H9 (cell line): ENCODE measurements around the gene PLXNB2. TPM values are rescaled to one million over a fixed set of nuclear protein-coding genes. Genes with fewer than 3 reads are reported as not detected.

Experiments
- DNase-seq: peaks from one replicate; pipeline ENCODE4 v3.0.0-alpha.2; 2017
- H2AFZ ChIP-seq: one replicate; pipeline ENCODE4 v1.6.1; 2013; ENCODE audit warnings: mild to moderate bottlenecking, low read length, control low read depth, moderate library complexity
- H2AK5ac ChIP-seq: 2 replicates; pipeline ENCODE4 v1.6.1; 2013; ENCODE audit warnings: low read length, control low read depth, mixed read lengths; ENCODE audit not compliant: insufficient read length
- H2BK120ac ChIP-seq: one replicate; pipeline ENCODE4 v1.6.1; 2013; ENCODE audit warnings: low read depth, mild to moderate bottlenecking, low read length, control low read depth, inconsistent platforms; ENCODE audit not compliant: poor library complexity, severe bottlenecking
- H2BK12ac ChIP-seq: 2 replicates; pipeline ENCODE4 v1.6.1; 2013; ENCODE audit warnings: low read length, control low read depth, mixed read lengths, low read depth; ENCODE audit not compliant: insufficient read length
- H2BK15ac ChIP-seq: 2 replicates; pipeline ENCODE4 v1.6.1; 2013; ENCODE audit warnings: low read depth, low read length, control low read depth
- H2BK20ac ChIP-seq: one replicate; pipeline ENCODE4 v1.6.1; 2013; ENCODE audit warnings: low read depth, mild to moderate bottlenecking, low read length, control low read depth, inconsistent platforms; ENCODE audit not compliant: poor library complexity, severe bottlenecking
- H2BK5ac ChIP-seq: 2 replicates; pipeline ENCODE4 v1.6.1; 2013; ENCODE audit warnings: low read length, control low read depth, mixed read lengths; ENCODE audit not compliant: insufficient read length
- H3K14ac ChIP-seq: 2 replicates; pipeline ENCODE4 v1.6.1; 2013; ENCODE audit warnings: low read length, control low read depth; ENCODE audit not compliant: insufficient read depth
- H3K18ac ChIP-seq: 2 replicates; pipeline ENCODE4 v1.6.1; 2013; ENCODE audit warnings: low read depth, mild to moderate bottlenecking, mixed read lengths, low read length, control low read depth; ENCODE audit not compliant: insufficient read length
- H3K23ac ChIP-seq: 2 replicates; pipeline ENCODE4 v1.6.1; 2013; ENCODE audit warnings: low read length, control low read depth, mixed read lengths, low read depth; ENCODE audit not compliant: insufficient read length
- H3K23me2 ChIP-seq: 2 replicates; pipeline ENCODE4 v1.6.1; 2013; ENCODE audit warnings: low read depth, mild to moderate bottlenecking, mixed read lengths, low read length, control low read depth; ENCODE audit not compliant: insufficient read length, poor library complexity, severe bottlenecking
- H3K27ac ChIP-seq: 2 replicates; pipeline ENCODE4 v1.5.1; 2013; ENCODE audit warnings: low read length, control low read depth, mixed read lengths, low read depth; ENCODE audit not compliant: insufficient read length
- H3K27me3 ChIP-seq: 2 replicates; pipeline ENCODE4 v1.6.1; 2013; ENCODE audit warnings: low read length, control low read depth, inconsistent platforms; ENCODE audit not compliant: insufficient read depth
- H3K4ac ChIP-seq: 2 replicates; pipeline ENCODE4 v1.6.1; 2013; ENCODE audit warnings: low read depth, mild to moderate bottlenecking, control low read depth, inconsistent platforms, low read length, moderate library complexity
- H3K4me1 ChIP-seq: 2 replicates; pipeline ENCODE4 v1.6.1; 2013; ENCODE audit warnings: low read length, control low read depth, inconsistent platforms; ENCODE audit not compliant: insufficient read depth
- H3K4me2 ChIP-seq: 2 replicates; pipeline ENCODE4 v1.6.1; 2013; ENCODE audit warnings: low read length, control low read depth, mixed read lengths; ENCODE audit not compliant: insufficient read length, insufficient read depth
- H3K56ac ChIP-seq: 2 replicates; pipeline ENCODE4 v1.6.1; 2013; ENCODE audit warnings: low read depth, mild to moderate bottlenecking, mixed read lengths, low read length, control low read depth; ENCODE audit not compliant: insufficient read length
- H3K79me1 ChIP-seq: 2 replicates; pipeline ENCODE4 v1.6.1; 2013; ENCODE audit warnings: low read depth, mild to moderate bottlenecking, moderate library complexity, low read length, control low read depth, inconsistent platforms; ENCODE audit not compliant: insufficient read depth, poor library complexity, severe bottlenecking
- H3K79me2 ChIP-seq: 2 replicates; pipeline ENCODE4 v1.6.1; 2013; ENCODE audit warnings: low read length, control low read depth, inconsistent platforms; ENCODE audit not compliant: insufficient read depth
- H3K9ac ChIP-seq: 2 replicates; pipeline ENCODE4 v1.6.1; 2013; ENCODE audit warnings: low read length, control low read depth, mixed read lengths; ENCODE audit not compliant: insufficient read length; ENCODE audit errors: extremely low read depth
- H3K9me3 ChIP-seq: one replicate; pipeline ENCODE4 v1.6.1; 2013; ENCODE audit warnings: low read depth, low read length, inconsistent platforms; ENCODE audit not compliant: control insufficient read depth
- H3T11ph ChIP-seq: one replicate; pipeline ENCODE4 v1.6.1; 2013; ENCODE audit warnings: mild to moderate bottlenecking, low read length, control low read depth, inconsistent platforms
- H4K20me1 ChIP-seq: one replicate; pipeline ENCODE4 v1.6.1; 2013; ENCODE audit not compliant: control insufficient read depth, insufficient read length, insufficient read depth
- H4K5ac ChIP-seq: 2 replicates; pipeline ENCODE4 v1.6.1; 2013; ENCODE audit warnings: low read depth, mild to moderate bottlenecking, mixed read lengths, low read length, control low read depth; ENCODE audit not compliant: insufficient read length
- H4K8ac ChIP-seq: replicated peaks from 2 replicates; pipeline ENCODE4 v1.6.1; 2013; ENCODE audit warnings: low read length, control low read depth, mixed read lengths, low read depth; ENCODE audit not compliant: insufficient read length
- H4K91ac ChIP-seq: 2 replicates; pipeline ENCODE4 v1.6.1; 2013; ENCODE audit warnings: low read depth, mild to moderate bottlenecking, moderate library complexity, mixed read lengths, low read length, control low read depth; ENCODE audit not compliant: insufficient read length
- H3K27ac Mint-ChIP-seq, 3 experiments: 2 replicates in 2 of 3; 3 replicates in 1 of 3; pipeline ENCODE4 v1.8.0; 2020 to 2021; ENCODE audit warnings: mixed read lengths in 3 of 3, mild to moderate bottlenecking in 1 of 3, moderate library complexity in 1 of 3
- H3K27me3 Mint-ChIP-seq: 2 replicates; pipeline ENCODE4 v1.8.0; 2021; ENCODE audit warnings: low read depth, mild to moderate bottlenecking, moderate library complexity, mixed read lengths
- H3K36me3 Mint-ChIP-seq, 3 experiments: 2 replicates in 2 of 3; 3 replicates in 1 of 3; pipeline ENCODE4 v1.8.0; 2020 to 2021; ENCODE audit warnings: low read depth in 3 of 3, mixed read lengths in 3 of 3; ENCODE audit not compliant: insufficient read depth in 1 of 3
- H3K4me1 Mint-ChIP-seq, 2 experiments: 2 replicates each; pipeline ENCODE4 v1.8.0; 2020; ENCODE audit warnings: mixed read lengths in 2 of 2
- H3K4me3 Mint-ChIP-seq, 2 experiments: 2 replicates in 1 of 2; 3 replicates in 1 of 2; pipeline ENCODE4 v1.8.0; 2020 to 2021; ENCODE audit warnings: mild to moderate bottlenecking in 2 of 2, mixed read lengths in 2 of 2, moderate library complexity in 1 of 2
- H3K9me3 Mint-ChIP-seq, 2 experiments: 2 replicates in 1 of 2; 3 replicates in 1 of 2; pipeline ENCODE4 v1.8.0; 2020; ENCODE audit warnings: mild to moderate bottlenecking in 2 of 2, mixed read lengths in 2 of 2, moderate library complexity in 1 of 2
- WGBS: extraction: QIAGEN DNeasy Blood & Tissue Kit; methylation state at CpG from one replicate; pipeline ENCODE4 v1.1.7; 2013; ENCODE audit warnings: missing lambda C conversion rate, low lambda C conversion rate, mixed read lengths; ENCODE audit not compliant: insufficient read length; ENCODE audit errors: extremely low coverage; 5-methylcytosine and 5-hydroxymethylcytosine counted together
- total RNA-seq: library from RNA; stranded (reverse); gene quantifications from 2 replicates; pipeline ENCODE4 v1.2.1, GENCODE V29; 2021
- TF ChIP-seq, protein P1 (sequence below): fragments of 200-600 bp; sonication (generic); conservative IDR thresholded peaks from 3 replicates; pipeline ENCODE4 v1.8.0; 2021; ENCODE audit warnings: antibody characterized with exemption, mild to moderate bottlenecking

PLXNB2 gene
- total RNA-seq, 1 experiment from 2014 or later, result 87.6 TPM

DNA sequence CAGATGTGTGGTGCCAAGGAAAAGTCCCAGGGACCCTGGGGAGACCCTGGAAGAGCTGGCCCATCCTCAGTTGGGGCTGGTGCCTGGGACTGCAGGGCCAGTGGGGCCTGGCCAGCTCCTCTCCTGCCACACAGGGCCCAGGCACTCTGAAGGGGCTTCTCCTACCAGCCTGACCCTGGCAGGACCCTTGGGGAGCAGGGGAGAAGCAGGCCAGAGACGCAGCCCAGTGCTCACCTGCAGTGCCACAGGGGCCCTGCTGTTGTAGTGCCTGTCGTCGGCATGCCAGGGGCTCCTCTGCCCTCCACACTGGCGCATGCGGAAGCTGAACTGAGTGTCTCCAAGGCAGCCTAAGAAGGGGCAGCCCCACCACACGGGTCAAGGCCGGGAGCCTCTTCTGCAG is 10.2 kb upstream of the PLXNB2 start:
- Histone ChIP-seq H2BK5ac (no peak overlapping the region), H3K27ac (no peak overlapping the region), H3K9ac (no peak overlapping the region), H3K4ac (no peak overlapping the region), H3K23ac (no peak overlapping the region), H3K4me1 (no peaks in the 10 kb centered on the region), H2AFZ (no peak overlapping the region), H3K23me2 (no peaks in the 10 kb centered on the region), H3K14ac (no peak overlapping the region), H3K4me2 (no peak overlapping the region), H4K20me1 (peaks cover 2% of the 10 kb centered on the region), H3K79me2 (no peaks in the 10 kb centered on the region), H3K18ac (no peak overlapping the region), H2BK15ac (no peak overlapping the region), H2BK12ac (no peak overlapping the region), H3K56ac (no peak overlapping the region), H3K9me3 (no peaks in the 10 kb centered on the region), H3T11ph (no peak overlapping the region), H4K8ac (no peak overlapping the region), H2AK5ac (no peak overlapping the region), H2BK120ac (no peak overlapping the region), H3K79me1 (no peaks in the 10 kb centered on the region), H4K5ac (no peak overlapping the region), H3K27me3 (no peaks in the 10 kb centered on the region), H4K91ac (no peak overlapping the region), H2BK20ac (no peak overlapping the region)
- Mint-ChIP-seq H3K9me3 (no peaks in the 10 kb centered on the region), H3K36me3 (no peaks in the 10 kb centered on the region), H3K4me1 (peaks cover 4 to 5% of the 10 kb centered on the region in 2 experiments), H3K4me3 (no peak overlapping the region), H3K27me3 (peaks cover 19% of the 10 kb centered on the region), H3K27ac (no peak overlapping the region)
- TF ChIP-seq, protein P1, sequence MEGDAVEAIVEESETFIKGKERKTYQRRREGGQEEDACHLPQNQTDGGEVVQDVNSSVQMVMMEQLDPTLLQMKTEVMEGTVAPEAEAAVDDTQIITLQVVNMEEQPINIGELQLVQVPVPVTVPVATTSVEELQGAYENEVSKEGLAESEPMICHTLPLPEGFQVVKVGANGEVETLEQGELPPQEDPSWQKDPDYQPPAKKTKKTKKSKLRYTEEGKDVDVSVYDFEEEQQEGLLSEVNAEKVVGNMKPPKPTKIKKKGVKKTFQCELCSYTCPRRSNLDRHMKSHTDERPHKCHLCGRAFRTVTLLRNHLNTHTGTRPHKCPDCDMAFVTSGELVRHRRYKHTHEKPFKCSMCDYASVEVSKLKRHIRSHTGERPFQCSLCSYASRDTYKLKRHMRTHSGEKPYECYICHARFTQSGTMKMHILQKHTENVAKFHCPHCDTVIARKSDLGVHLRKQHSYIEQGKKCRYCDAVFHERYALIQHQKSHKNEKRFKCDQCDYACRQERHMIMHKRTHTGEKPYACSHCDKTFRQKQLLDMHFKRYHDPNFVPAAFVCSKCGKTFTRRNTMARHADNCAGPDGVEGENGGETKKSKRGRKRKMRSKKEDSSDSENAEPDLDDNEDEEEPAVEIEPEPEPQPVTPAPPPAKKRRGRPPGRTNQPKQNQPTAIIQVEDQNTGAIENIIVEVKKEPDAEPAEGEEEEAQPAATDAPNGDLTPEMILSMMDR, result no peak
- DNase-seq, result no peak
- no CpG with 5 or more reads among the region's 7 CpGs for WGBS
